ENCODE results near the gene ADARB1.
A peak's percentile ranks its signal among the peaks of the same experiment; 100 is the strongest.

ADARB1 gene

DNA sequence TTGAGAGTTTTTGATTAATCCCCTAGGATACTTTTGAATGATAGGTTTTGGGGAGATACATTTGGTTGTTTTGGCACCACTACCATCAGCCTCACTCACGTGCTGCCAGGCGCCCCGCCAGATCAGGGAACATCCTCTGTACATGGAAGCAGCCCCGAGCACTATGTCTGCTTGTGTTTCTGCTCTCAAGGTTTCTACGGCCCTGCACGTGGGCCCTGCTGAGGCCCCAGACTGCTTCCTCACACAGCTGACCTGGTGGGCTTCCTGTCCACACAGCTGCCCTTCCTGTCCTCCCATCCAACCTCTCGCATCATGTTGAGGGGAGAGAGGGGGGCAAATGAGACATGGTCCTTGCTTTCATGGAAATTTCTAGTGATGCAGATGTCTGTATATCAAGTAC lies 20.0 kb downstream of the ADARB1 start:
- DNase-seq (ENCODE audit: low spot score): no peak
- no peak for TF ChIP-seq CTCF (IDR thresholded peaks at IDR 0.05; ENCODE audit: extremely low read depth, missing control alignments)

- no peak for DNase-seq (ENCODE audit: low spot score)
- no peak for TF ChIP-seq CTCF (IDR thresholded peaks at IDR 0.05; ENCODE audit: extremely low read depth, missing control alignments)
These were observed 21.1 kb downstream of the ADARB1 start for GRCh38 chr21:45095505-45095904.

- no peak for DNase-seq (ENCODE audit: low spot score)
- no peak for TF ChIP-seq CTCF (IDR thresholded peaks at IDR 0.05; ENCODE audit: extremely low read depth, missing control alignments)
These were observed 21.8 kb downstream of the ADARB1 start for GRCh38 chr21:45096217-45096616.

- TF ChIP-seq CTCF (IDR thresholded peaks at IDR 0.05; ENCODE audit: extremely low read depth, missing control alignments): no peak
- no peak for DNase-seq (ENCODE audit: low spot score)
These were observed 23.5 kb downstream of the ADARB1 start for GRCh38 chr21:45097827-45098387.

GRCh38 chr21:45098867-45099266 lies 24.5 kb downstream of the ADARB1 start:
- peak; percentile 66 for DNase-seq (ENCODE audit: low spot score)
- TF ChIP-seq CTCF (IDR thresholded peaks at IDR 0.05; ENCODE audit: extremely low read depth, missing control alignments): peak; percentile 50

GRCh38 chr21:45099571-45099970 lies 25.2 kb downstream of the ADARB1 start:
- DNase-seq (ENCODE audit: low spot score): no peak
- TF ChIP-seq CTCF (IDR thresholded peaks at IDR 0.05; ENCODE audit: extremely low read depth, missing control alignments): no peak

- no peak for DNase-seq (ENCODE audit: low spot score)
- no peak for TF ChIP-seq CTCF (IDR thresholded peaks at IDR 0.05; ENCODE audit: extremely low read depth, missing control alignments)
These were observed 26.5 kb downstream of the ADARB1 start for GRCh38 chr21:45100866-45101265.

Measured in GM20000 (cell line).